Smooth muscle cell (in vitro differentiated cells): Measurements from ENCODE around the gene MAFF. TPM values are rescaled to one million over a fixed set of nuclear protein-coding genes. Genes with fewer than 3 reads are reported as not detected.
A peak's percentile ranks its signal among the peaks of the same experiment; 100 is the strongest.
"Not testable (repeated sequence)": the region's sequence is repeated elsewhere in the genome, so short reads cannot be mapped to it uniquely, and the experiment has no call there.

Source experiments
- DNase-seq: peaks from one replicate; lab custom pipeline; 2025; ENCODE audit not compliant: unreplicated experiment; lab: John Stamatoyannopoulos, UW
- H2AFZ ChIP-seq: fragments of 200-600 bp; sonication (generic); 2 replicates; pipeline ENCODE4 v1.6.0; 2016; ENCODE audit warnings: antibody characterized with exemption, low read depth, mild to moderate bottlenecking
- H3F3A ChIP-seq: fragments of 200-600 bp; sonication (generic); 2 replicates; pipeline ENCODE4 v1.6.0; 2017; ENCODE audit warnings: antibody characterized with exemption, low read depth
- H3K27ac ChIP-seq: fragments of 200-600 bp; sonication (generic); 2 replicates; pipeline ENCODE4 v1.5.1; 2016; ENCODE audit warnings: low read depth, mild to moderate bottlenecking
- H3K27me3 ChIP-seq: fragments of 200-600 bp; sonication (generic); 2 replicates; pipeline ENCODE4 v1.6.1; 2016; ENCODE audit warnings: low read depth, mild to moderate bottlenecking
- H3K36me3 ChIP-seq: fragments of 200-600 bp; sonication (generic); 2 replicates; pipeline ENCODE4 v1.5.1; 2016; ENCODE audit warnings: low read depth
- H3K4me1 ChIP-seq: fragments of 200-600 bp; sonication (generic); 2 replicates; pipeline ENCODE4 v1.5.1; 2016; ENCODE audit warnings: low read depth
- H3K4me2 ChIP-seq: fragments of 200-600 bp; sonication (generic); 2 replicates; pipeline ENCODE4 v1.6.0; 2016; ENCODE audit warnings: mild to moderate bottlenecking
- H3K4me3 ChIP-seq: fragments of 200-600 bp; sonication (generic); 2 replicates; pipeline ENCODE4 v1.5.1; 2016; ENCODE audit warnings: mild to moderate bottlenecking
- H3K79me2 ChIP-seq: fragments of 200-600 bp; sonication (generic); 2 replicates; pipeline ENCODE4 v1.6.0; 2016; ENCODE audit warnings: low read depth, mild to moderate bottlenecking
- H3K9ac ChIP-seq: fragments of 200-600 bp; sonication (generic); 2 replicates; pipeline ENCODE4 v1.6.0; 2016; ENCODE audit warnings: low read depth
- H3K9me3 ChIP-seq: fragments of 200-600 bp; sonication (generic); replicated peaks from 2 replicates; pipeline ENCODE4 v1.5.1; 2016; ENCODE audit warnings: low read depth
- H4K20me1 ChIP-seq: fragments of 200-600 bp; sonication (generic); 2 replicates; pipeline ENCODE4 v1.6.0; 2016; ENCODE audit warnings: low read depth
- CTCF ChIP-seq: fragments of 200-600 bp; sonication (generic); IDR thresholded peaks from 2 replicates; pipeline ENCODE4 v1.5.1; 2017; ENCODE audit warnings: borderline replicate concordance, mild to moderate bottlenecking, antibody characterized with exemption; ENCODE audit not compliant: insufficient read depth, poor library complexity, severe bottlenecking
- WGBS: methylation state at CpG from one replicate; pipeline ENCODE4 v1.1.7; 2016; ENCODE audit warnings: low lambda C conversion rate; 5-methylcytosine and 5-hydroxymethylcytosine counted together
- polyA plus RNA-seq: library from polyadenylated mRNA; unstranded; fragments of >200 nt; fragmentation: Nextera tagmentation; extraction: Ambion mirVana; gene quantifications from 2 replicates; pipeline ENCODE4 v1.2.1, GENCODE V29; 2016
- total RNA-seq: library from RNA; depleted of rRNA; stranded (reverse); fragments of >200 nt; gene quantifications from 2 replicates; pipeline ENCODE4 v1.2.3, GENCODE V29; 2014

MAFF gene
- total and polyA plus RNA-seq, 2 experiments from 2014 or later: 48.2 to 51.2 TPM

DNA sequence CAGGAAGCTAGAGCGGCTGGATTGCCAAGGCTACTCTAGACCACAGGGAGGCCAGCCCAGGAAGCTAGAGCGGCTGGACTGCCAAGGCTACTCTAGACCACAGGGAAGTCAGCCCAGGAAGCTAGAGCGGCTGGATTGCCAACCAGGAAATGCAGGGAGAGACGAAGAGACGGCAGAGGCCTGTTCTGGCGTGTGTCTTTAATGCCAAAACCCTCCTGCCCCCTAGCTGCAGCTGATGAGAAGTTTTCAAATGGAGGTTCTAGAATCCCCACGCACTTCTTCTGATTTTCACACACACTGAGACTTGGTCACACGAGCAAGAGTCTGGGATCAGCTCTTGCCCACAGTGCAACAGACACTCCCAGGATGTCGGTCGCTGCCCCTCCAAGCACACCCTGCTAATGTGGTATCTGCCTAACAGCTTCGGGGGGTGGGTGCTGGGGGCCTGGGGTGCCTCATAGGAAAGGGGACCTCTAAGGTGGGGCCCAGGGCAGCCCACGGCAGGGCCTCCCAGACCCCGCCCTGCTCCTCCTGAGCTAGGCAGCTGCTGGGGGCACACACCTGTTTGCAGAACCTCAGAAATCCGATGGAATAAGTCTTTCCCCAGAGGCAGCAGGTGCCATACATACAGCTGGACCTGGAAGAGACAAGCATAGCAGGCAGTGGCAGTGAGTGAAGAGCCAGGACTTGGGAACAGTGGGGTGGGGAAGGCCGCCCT lies 28.5 kb downstream of the MAFF start:
- 74% methylated on average over 15 of the region's 15 CpGs for WGBS
- Histone ChIP-seq H3K4me2 (no peak overlapping the region), H3K79me2 (no peaks in the 10 kb centered on the region), H3K9ac (no peak overlapping the region), H3K4me3 (no peak overlapping the region), H3K27ac (no peak overlapping the region), H3F3A (no peaks in the 10 kb centered on the region), H2AFZ (no peak overlapping the region), H3K36me3 (no peaks in the 10 kb centered on the region), H3K9me3 (no peaks in the 10 kb centered on the region), H4K20me1 (peaks cover 7% of the 10 kb centered on the region), H3K27me3 (no peaks in the 10 kb centered on the region), H3K4me1 (no peaks in the 10 kb centered on the region)
- TF ChIP-seq CTCF: peak; percentile 39
- no peak for DNase-seq

- Histone ChIP-seq H3K9ac (no peak overlapping the region), H3F3A (no peaks in the 10 kb centered on the region), H3K36me3 (no peaks in the 10 kb centered on the region), H4K20me1 (peaks cover 7% of the 10 kb centered on the region), H3K4me2 (no peak overlapping the region), H3K9me3 (no peaks in the 10 kb centered on the region), H3K27me3 (no peaks in the 10 kb centered on the region), H3K79me2 (no peaks in the 10 kb centered on the region), H3K4me3 (no peak overlapping the region), H3K4me1 (no peaks in the 10 kb centered on the region), H2AFZ (no peak overlapping the region), H3K27ac (no peak overlapping the region)
- TF ChIP-seq CTCF: no peak
- WGBS: 94% methylated on average over 9 of the region's 9 CpGs
- DNase-seq: no peak
Measured at GRCh38 chr22:38230916-38231315, 29.1 kb downstream of the MAFF start.

GRCh38 chr22:38232196-38232595 lies 30.4 kb downstream of the MAFF start:
- DNase-seq: no peak
- Histone ChIP-seq H3K79me2 (no peaks in the 10 kb centered on the region), H3K4me1 (no peaks in the 10 kb centered on the region), H3K36me3 (no peaks in the 10 kb centered on the region), H3K9ac (no peak overlapping the region), H2AFZ (no peak overlapping the region), H3F3A (peaks cover 3% of the 10 kb centered on the region), H3K4me2 (no peak overlapping the region), H3K4me3 (no peak overlapping the region), H3K27ac (no peak overlapping the region), H4K20me1 (peaks cover 7% of the 10 kb centered on the region), H3K27me3 (no peaks in the 10 kb centered on the region), H3K9me3 (no peaks in the 10 kb centered on the region)
- no peak for TF ChIP-seq CTCF
- 92% methylated on average over 8 of the region's 8 CpGs for WGBS

DNA sequence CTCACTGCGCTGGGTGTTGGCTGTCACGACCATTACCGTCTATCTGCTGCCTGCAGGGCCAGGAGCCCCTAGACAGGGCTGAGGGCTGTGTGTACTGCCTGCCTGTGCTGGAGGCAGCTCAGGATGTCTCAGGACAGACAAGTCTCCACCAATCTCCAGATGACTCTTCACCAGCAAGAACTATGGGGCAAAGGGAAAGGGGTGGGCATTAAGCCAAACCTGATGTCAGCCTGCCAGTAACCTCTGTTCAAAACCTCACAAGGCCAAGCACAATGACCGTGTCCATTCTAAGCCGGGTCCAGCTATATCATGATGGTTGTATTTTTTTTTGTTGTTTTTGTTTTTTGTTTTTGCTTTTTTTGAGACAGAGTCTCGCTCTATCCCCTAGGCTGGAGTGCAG lies 31.6 kb downstream of the MAFF start:
- Histone ChIP-seq H3K4me3 (no peak overlapping the region), H2AFZ (no peak overlapping the region), H3K9ac (no peak overlapping the region), H3F3A (peaks cover 5% of the 10 kb centered on the region), H3K4me1 (peaks cover under 1% of the 10 kb centered on the region), H3K27ac (no peak overlapping the region), H3K36me3 (no peaks in the 10 kb centered on the region), H3K79me2 (no peaks in the 10 kb centered on the region), H4K20me1 (peaks cover 7% of the 10 kb centered on the region), H3K4me2 (no peak overlapping the region), H3K9me3 (no peaks in the 10 kb centered on the region), H3K27me3 (no peaks in the 10 kb centered on the region)
- no peak for TF ChIP-seq CTCF
- DNase-seq: no peak
- 98% methylated on average over 6 of the region's 6 CpGs for WGBS

DNA sequence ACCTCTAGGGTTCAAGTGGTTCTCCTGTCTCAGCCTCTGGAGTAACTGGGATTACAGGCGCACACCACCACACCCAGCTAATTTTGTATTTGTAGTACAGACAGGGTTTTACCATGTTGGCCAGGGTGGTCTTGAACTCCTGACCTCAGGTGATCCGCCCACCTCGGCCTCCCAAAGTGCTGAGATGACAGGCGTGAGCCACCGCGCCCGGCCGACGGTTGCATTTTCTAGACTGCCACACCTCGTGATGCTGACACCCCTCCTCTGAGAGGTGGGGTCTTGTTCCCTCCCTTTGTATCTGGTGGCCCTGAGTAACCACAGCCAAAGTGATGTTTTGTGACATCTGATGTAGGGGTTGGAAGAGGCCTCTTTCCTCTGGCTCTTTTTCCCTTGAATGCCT lies 32.1 kb downstream of the MAFF start:
- not testable (repeated sequence) for DNase-seq, H3K4me2 ChIP-seq, H3F3A ChIP-seq, H3K9me3 ChIP-seq, H2AFZ ChIP-seq, H3K4me1 ChIP-seq, H3K36me3 ChIP-seq, H3K79me2 ChIP-seq, H4K20me1 ChIP-seq, H3K9ac ChIP-seq, H3K27me3 ChIP-seq, H3K27ac ChIP-seq, H3K4me3 ChIP-seq
- WGBS: 94% methylated on average over 10 of the region's 10 CpGs
